Measurements from ENCODE around the gene SCP2.

- no peak for TF ChIP-seq CTCF (IDR thresholded peaks at IDR 0.05)
- TF ChIP-seq POLR2A (IDR thresholded peaks at IDR 0.05) = no peak
These were observed 134.2 kb downstream of the SCP2 start for GRCh38 chr1:53061123-53061858.
